ENCODE results near the gene BLM. TPM values are rescaled to one million over a fixed set of nuclear protein-coding genes. Genes with fewer than 3 reads are reported as not detected.
"Not testable (repeated sequence)": the region's sequence is repeated elsewhere in the genome, so short reads cannot be mapped to it uniquely, and the experiment has no call there.

BLM gene
- polyA plus RNA-seq, 4 donors: 10.5 to 14.0 (median 12.2) TPM

DNA sequence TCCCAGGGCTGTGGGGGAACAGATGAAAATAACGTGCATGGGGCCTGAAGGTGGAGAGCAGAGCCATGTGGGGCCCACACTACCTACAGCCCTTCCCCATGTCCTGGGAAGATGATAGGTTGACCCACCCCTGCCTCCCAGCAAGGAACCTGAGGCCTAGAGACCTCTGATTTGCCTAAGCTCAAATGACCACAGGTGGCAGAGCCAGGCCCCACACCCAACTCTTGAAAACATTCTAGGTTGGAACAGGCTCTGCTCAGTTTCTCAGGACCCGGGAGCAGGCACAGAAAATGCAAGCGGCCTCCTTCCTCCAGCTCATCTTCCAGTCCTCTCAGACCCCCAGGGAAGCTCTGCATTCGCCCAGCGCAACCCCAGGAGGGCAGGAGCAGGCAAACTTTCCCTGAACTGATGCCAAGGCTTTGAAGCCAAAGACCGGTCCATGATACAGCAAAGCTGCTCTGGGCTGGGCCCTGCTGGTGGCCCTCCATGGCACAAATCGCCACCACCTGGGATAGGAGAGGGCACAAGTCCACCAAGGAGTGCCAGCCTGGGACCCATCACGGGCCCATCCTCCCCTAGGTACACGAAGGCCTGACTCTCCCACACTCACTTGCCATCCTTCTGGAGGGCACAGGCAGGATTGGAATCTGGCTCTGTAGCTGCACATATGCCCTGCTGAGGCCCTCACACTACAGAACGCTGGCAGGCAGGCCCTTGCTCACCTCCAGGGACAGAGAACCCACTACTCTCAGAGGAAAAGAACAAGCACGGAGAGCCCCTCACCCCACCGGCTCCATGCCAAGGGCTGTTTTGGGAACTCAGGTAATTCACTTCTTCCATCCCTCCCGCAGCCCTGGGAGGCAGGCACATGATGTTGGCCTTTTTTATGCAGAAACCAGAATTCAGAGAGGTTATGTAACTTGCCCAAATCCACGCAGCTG, 100.2 kb downstream of the BLM start:
- DNase-seq (ENCODE audit: low read depth in 4 of 4, low spot score in 2 of 4): no peak

DNA sequence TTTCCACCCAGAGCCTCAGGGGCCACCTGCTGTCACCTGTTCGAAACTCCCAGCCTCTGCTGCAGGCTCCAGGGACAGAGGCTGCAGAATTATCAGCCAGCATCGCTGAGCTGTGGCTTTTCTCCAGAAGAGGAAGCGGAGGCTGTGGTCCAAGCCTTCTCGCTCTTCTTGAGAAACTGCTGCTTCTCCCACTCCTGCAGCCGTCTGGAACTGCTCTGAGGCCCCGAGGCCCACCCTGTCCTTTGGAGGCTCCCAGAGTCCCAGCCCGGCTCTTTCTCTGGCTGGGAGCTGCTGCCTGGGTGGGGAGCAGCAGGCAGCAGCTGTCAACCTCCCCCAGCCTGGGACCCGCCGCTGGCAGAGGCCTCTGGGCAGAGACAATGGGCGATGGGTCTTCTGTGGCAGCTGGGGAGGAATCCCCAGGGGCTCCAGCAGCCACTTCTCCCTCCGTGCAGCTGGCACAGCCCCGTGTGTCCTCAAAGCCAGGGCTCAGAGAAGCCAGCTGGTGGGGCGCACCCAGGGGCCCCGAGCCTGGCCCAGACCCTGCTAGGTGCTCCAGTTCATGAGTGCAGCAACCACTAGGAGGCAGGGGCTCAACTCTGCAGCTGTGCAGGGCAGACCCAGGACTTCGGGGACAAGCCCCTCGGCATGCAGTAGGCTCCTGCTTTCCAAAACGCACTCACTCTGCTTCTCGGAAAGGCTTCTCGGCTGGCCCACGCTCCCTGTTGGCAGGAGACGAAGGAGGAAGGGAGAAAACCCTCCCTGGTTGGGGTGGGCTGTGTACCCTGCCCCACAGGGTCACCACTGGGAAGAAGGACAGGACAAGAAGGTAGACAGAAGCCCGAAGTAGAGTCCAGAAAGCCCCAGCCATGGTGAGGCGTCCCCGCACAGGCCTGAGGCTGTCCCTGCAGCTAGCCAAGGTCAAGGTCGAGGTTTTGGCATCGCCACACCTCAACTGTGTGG, 101.4 kb downstream of the BLM start:
- DNase-seq (ENCODE audit: low read depth in 4 of 4, low spot score in 2 of 4): no peak

DNA sequence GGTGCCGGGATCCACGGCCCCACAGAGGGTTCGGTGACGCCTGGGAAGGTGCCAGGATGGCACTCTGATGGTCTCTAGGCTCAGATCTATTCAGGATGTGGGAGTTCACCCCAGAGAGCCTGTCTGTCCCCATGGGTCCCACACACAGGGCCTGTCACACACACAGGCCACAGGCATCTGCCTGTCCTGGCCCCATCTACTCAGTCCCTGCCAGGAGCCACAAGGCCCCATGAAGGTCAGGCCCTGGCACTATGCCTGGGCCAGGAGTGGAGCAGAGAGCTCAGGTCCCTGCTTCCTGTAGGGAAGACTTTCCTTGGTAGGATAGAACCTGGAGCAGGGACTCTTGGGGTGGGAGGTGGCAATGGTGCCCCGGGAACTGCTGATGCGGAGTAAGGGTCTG, 102.2 kb downstream of the BLM start:
- no peak for DNase-seq (ENCODE audit: low read depth in 4 of 4, low spot score in 2 of 4)

DNA sequence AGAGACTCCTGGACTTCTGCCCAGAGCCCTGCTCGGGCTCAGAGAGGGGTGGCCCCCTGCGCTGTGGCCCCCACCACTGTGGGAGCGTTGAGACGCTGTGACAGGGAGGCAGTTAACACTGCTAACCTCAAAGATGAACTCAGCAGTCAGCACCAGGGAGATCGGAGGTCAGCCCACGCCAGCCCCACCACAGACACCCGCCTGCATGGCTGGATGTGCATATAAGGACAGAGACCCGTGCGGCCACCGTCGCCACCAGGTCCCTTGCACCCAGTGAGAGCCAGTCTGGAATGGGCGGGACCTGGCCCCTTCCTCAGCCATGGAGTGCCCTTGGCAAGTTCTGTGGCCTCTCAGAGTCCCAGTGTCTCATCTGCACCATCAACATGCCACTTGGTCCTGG, 102.7 kb downstream of the BLM start:
- DNase-seq (ENCODE audit: low read depth in 4 of 4, low spot score in 2 of 4): no peak

DNA sequence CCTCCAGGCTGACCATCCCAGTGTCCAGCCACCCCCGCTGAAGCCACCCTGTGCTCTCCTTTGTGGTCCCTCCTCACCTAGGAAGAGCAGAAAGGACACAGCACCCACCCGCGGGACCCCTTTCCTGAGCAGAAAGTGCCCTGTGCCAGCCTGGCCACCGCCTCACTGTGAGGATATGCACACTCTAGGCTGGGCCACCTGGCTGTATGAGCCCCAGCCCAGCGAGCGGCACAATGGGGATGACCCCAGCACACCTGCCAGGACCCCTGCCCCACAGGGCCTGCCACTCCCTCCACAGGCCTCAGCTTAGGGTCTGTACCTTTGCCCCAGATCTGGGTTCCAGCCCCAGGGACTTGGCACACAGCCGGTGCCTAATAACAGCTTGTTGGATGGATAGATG, 103.3 kb downstream of the BLM start:
- DNase-seq (ENCODE audit: low read depth in 4 of 4, low spot score in 2 of 4): no peak

DNA sequence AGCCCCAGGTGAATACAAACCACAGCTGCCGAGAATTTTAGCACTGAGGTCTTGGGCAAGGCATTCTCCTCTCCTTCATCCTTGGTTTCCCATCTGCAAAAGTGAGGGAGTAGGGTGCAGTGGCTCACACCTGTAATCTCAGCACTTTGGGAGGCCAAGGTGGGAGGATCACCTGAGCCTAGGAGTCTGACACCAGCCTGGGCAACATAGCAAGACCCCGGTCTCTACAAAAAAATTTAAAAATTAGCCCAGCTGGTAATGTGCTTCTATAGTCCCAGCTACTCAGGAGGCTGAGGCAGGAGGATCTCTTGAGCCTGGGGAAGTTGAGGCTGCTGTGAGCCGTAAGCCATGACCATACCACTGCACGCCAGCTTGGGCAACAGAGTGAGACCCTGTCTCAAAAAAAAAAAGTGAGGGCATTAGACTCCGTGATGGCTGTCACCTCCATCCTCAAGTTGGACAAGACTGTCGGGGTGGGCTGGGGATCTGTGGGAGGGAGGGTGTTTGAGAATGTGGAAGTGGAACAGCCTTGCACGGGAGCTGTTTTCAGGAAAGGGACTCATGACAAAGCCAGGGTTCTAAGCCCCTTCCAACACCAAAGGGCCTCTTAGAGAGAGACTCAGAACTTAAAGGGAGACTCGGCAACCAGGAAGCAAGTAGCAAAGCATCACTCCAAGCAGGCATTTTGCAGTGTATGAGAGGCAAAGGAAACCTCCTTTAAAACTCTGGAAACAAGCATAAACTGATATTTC, 105.2 kb downstream of the BLM start:
- no peak for DNase-seq (ENCODE audit: low read depth in 4 of 4, low spot score in 2 of 4)

DNA sequence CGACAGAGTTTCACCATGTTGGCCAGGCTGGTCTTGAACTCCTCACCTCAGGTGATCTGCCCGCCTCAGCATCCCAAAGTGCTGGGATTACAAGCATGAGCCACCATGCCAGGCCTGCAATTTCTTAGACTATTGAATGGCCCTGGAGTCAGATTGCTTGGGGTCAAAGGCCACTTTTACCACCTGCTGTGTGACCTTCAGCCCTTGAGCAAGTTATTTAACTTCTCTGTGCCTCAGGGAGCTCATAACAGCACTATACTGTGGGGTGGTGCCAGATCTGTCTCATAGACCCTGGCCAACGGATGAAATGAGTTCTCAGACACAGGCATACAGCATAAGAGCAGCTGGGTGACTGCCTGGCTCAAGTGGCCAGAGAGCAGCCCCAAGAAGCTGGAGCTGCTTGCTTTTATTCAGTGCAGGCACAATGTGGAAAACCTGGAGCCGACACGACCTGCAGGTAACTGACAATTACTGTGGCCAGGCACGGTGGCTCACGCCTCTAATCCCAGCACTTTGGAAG, 106.4 kb downstream of the BLM start:
- no peak for DNase-seq (ENCODE audit: low read depth in 4 of 4, low spot score in 2 of 4)

DNA sequence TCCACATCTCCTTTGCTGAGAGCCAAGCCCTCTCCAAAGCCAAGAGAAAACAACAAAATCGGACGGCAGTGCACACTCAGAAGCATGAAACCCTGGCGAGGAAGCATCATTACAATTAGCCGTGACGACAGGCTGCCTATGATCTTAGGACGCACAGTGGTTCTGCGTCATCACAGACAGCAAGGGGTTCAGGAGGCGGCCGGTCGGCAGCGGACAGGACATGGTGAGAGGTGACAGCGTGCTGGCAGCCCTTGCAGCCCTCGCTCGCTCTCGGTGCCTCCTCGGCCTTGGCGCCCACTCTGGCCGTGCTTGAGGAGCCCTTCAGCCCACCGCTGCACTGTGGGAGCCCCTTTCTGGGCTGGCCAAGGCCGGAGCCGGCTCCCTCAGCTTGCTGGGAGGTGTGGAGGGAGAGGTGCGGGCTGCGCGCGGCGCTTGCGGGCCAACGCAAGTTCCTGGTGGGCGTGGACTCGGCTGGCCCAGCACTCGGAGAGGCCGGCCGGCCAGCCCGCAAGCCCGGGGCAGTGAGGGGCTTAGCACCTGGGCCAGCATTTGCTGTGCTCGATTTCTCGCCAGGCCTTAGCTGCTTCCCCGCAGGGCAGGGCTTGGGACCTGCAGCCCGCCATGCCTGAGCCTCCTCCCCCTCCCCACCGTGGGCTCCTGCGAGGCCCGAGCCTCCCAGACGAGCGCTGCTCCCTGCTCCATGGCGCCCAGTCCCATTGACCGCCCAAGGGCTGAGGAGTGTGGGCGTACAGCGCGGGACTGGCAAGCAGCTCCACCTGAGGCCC, 108.2 kb downstream of the BLM start:
- DNase-seq (ENCODE audit: low read depth in 4 of 4, low spot score in 2 of 4): not testable (repeated sequence)

DNA sequence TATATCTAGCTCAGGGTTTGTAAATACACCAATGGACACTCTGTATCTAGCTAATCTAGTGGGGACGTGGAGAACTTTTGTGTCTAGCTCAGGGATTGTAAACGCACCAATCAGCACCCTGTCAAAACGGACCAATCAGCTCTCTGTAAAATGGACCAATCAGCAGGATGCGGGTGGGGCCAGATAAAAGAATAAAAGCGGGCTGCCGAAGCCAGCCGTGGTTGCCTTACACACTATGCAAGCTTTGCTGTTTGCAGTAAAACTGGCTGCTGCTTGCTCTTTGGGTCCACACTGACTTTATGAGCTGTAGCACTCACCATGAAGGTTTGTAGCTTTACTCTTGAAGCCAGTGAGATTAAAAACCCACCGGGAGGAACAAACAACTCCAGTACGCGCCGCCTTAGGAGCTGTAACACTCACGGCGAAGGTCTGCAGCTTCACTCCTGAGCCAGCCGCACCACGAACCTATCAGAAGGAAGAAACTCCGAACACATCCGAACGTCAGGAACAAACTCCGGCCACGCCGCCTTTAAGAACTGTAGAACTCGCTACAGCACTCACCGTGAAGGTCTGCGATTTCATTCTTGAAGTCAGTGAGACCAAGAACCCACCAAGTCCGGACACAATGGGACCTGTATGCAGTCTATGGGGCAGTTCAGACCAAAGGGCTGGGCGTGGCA, 109.2 kb downstream of the BLM start:
- DNase-seq (ENCODE audit: low read depth in 4 of 4, low spot score in 2 of 4): not testable (repeated sequence)

DNA sequence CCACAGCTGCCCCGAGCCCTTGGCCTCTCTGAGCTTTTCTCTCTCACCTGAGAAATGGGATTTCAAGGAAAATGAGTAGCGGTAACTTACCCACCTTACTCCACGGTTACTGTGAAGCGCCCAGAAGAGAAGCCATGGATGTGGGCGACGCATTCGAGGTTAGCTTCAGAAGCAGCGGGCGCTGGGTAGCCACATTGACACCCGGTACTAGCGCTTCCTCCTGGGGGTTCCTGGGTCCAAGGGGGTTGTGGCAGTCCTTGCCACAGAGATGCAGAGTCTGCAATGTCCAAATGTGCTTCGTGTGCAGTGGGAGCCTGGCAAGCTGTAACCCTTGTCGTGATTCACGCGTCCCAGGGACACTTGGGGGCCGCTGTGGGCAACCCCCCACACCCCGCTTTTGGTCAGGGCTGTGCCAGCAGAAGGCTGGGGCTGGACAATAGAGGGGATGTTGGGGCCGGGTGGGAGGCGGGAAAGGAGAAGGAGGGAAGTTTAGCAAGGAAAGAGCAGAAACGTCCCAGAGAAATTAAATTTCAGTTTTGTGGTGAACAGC, 109.8 kb downstream of the BLM start:
- DNase-seq (ENCODE audit: low read depth in 4 of 4, low spot score in 2 of 4): no peak

DNA sequence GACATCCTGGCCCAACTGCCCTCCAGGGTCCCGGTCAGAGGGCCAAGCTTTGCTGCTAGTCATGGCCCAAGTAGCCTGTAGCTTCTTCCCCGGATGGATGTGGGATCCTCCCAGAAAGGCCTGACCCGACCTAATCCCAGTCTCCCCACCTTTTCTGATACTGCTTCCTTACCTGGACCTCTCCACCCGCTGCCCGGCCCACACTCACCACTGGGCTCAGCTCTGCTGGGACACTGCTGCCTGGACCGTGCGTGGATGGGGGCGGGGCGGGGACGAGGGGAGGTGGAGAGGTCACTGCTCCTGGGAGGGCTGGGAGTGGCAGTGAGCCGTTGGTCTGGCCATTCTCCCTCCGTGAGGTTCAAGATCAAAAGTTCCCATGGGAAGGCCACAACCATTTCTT, 111.0 kb downstream of the BLM start:
- DNase-seq (ENCODE audit: low read depth in 4 of 4, low spot score in 2 of 4): no peak

DNA sequence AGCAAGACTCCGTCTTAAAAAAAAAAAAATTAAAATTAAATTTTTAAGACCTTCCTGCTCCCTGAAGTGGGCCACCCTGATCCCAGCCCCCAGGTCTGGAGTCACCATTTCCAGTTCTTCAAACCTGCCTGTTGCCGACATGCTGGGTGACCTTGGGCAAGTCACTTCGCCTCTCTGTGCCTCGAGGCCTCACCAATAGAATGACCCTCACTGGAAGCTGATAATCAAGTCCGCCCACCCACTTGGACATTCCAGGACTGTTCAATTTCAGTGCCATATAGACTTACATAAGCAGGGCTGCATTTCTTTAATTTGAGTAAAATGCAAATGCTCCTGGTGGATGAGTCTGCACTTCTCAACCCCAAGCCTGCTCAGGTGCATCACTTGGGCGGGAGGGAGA, 112.0 kb downstream of the BLM start:
- no peak for DNase-seq (ENCODE audit: low read depth in 4 of 4, low spot score in 2 of 4)

DNA sequence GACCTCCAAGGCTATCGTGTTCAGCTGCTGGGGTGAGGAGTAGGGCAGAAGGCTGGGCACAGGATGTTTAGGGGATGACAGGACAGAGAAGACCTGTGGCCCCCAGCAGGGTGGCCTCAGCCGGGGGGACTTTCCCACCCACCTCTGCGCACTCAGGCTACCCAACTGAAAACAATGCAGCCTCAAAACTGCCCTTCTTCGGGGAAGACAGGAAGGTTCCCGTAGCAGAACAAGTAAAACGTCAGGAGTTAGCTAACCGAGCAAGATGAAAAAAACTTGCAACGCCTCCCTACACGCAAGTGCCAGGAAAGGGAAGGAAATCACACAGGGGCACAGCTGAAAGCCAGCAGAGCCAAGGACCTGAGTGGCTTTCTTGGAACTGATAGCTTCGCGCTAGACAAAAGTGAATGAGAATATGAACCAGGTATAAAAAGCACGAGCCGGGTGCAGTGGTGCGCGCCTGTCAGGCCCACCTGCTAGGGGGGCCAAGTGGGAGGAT, 112.8 kb downstream of the BLM start:
- DNase-seq (ENCODE audit: low read depth in 4 of 4, low spot score in 2 of 4): no peak

DNA sequence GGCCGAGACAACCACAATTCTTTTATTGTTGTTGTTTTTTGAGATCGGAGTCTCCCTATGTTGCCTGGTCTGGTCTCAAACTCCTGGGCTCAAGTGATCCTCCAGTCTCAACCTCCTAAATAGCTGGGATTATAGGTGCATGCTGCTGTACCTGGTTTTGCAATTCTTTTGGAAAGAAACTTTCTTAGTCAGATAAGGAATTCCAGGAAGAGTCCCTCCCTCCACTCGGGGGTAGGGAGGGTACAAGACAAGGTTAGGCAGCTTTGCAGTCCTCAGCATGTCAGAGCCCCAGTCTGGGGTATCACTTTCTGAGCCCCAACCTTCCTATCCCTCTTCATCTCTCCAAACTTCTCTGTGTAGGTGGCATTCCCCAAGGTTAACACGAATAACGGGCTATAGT, 117.5 kb downstream of the BLM start:
- DNase-seq (ENCODE audit: low read depth in 4 of 4, low spot score in 2 of 4): no peak

DNA sequence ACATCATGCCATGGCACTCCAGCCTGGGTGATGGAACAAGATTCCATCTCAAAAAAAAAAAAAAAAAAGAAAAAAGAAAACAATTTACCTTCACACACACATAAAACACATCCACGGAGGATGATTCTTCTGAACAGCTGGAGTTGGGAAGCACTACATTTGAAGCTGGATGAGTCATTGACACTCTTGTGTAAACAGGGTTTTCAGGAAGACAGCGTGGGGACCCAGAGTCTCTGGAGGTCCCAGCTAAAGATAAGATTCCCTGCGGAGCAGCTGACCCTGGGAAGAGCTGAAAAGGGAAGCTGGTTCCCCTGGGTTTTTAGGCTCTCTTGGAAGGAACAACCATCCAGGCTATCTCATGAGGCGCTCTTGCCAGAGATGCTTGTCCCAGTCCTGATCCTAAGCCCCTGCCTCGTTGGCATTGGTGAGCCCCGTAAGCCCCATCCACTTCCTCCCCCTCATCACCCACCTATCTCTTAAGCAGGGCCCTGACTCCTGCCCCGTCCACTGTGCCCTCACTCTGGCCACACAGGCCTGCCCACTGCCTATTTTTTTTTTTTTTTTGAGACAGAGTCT, 119.2 kb downstream of the BLM start:
- no peak for DNase-seq (ENCODE audit: low read depth in 4 of 4, low spot score in 2 of 4)

DNA sequence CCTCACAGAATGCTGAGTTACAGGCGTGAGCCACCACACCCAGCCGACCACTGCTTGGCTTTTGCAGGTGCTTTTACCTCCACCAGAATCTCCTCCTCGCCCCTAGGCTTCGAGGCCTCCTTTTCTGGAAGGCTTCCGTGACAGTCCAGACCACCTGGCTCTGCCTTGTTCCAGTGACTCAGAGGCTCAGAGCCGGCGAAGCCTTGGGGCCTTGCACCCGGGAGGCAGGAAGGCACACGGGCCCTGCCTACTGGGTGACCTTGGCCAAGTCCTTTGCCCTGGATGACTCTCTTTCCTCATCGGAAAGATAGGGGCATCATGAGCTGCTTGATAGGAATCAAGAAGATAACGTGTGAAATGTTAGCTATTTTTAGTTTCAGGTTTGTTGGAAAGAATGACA, 119.9 kb downstream of the BLM start:
- no peak for DNase-seq (ENCODE audit: low read depth in 4 of 4, low spot score in 2 of 4)

DNA sequence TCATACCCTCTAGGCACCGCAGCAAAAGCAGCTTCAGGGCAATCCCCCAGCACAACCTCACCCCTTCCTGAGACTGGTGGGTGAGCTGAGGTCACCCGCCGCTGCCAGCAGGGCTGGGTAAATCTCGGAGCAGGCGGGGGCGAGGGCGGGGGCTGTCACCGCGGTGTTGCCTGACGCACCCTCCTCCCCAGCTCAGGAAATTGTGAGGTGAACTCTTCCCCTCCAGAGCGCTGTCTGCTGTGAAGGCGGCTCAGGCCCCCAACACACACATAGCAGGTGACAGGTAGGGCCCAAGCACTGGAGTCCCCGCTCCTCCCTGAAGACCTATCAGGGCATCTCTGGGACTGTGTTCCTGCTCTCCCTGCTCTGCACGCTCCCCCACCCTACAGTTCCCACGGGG, 121.0 kb downstream of the BLM start:
- no peak for DNase-seq (ENCODE audit: low read depth in 4 of 4, low spot score in 2 of 4)

DNA sequence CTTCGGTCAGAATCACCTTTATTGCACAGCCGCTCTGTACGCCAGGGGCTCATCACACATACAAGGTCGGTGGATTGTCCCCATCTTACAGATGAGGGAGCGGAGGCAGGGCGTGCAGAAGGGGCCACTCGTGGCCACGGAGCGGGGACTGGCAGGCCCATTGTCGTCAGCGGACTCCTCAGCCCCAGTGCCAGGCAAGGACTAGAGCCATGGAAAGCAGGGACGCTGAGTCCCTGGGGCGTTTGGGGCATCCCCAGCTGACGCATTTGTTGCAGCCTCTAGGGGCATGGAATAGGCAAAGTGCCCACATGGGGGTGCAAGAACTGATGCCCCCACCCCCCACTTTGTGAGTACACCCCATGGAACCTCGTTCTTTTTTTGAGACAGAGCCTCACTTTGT, 121.4 kb downstream of the BLM start:
- no peak for DNase-seq (ENCODE audit: low read depth in 4 of 4, low spot score in 2 of 4)

All from left renal cortex interstitium (tissue), 4 donors.